GM21423 (cell line): ENCODE results near the gene MT1H.
"Not testable (repeated sequence)": the region's sequence is repeated elsewhere in the genome, so short reads cannot be mapped to it uniquely, and the experiment has no call there.

Experiments
- ATAC-seq: cut with Tn5 transposase; IDR thresholded peaks from one replicate; pipeline ENCODE4 v1.9.1; 2021; ENCODE audit warnings: mild to moderate bottlenecking, moderate library complexity; ENCODE audit not compliant: unreplicated experiment

Gene MT1H

GRCh38 chr16:56662357-56663354, 7.0 kb upstream of the MT1H start:
- ATAC-seq = no peak

GRCh38 chr16:56664506-56664905, 5.1 kb upstream of the MT1H start:
- ATAC-seq = no peak

GRCh38 chr16:56665286-56666261, 4.0 kb upstream of the MT1H start:
- ATAC-seq = not testable (repeated sequence)

DNA sequence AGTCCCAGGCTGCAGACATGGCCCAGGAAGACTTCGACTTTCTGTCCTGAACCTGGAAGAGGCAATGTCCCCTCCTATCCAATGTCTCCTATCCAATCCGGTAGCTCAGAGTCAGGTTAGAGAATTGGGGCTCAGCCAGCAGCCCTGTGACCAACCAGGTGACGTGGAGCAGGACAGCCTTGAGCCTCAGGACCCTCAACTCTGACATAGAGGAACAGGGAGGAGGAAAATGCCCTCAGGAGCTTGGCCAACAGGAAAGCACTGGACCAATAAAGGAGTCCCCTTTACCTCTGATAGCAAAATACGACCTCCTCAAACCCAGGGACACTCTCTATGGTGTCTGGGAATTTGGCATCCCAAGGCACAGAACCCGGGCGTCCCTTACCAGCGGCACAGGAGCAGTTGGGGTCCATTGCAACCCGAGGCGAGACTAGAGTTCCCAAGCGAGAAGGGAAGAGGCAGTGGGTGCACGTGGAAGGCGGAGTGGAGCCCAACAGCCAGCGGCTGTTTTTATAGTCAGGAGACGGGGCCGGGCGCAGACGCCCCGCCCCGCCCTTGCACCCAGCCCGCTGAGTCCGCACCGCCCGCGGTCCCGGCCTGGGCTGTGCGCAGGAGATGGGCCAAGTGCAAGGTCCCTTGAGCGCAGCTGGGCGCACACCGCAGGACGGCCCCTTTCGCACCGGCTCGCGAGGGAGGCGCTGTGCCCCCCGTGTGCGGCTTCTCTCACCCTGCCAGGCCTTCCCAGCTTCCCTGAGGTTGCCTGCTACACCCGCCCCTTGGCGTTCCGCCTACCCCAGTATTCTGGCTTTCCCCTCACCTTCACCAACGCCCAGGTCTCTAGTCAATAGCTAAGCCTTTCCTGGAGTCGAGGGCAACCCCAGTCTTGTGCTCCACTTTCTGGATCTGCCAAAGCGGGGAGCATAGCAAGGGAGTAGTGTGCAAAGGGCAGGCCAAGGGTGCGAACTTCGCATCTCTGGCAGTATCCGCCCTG, 1.7 kb upstream of the MT1H start, which contains the start of gene MT1G:
Gene MT1G (minus strand): TSS at position 485 of the 991 bp plus-strand sequence. CDS start 72 bp downstream, at position 413.
- no peak for ATAC-seq

- ATAC-seq = no peak
Observed at GRCh38 chr16:56669840-56670619, 416 bp downstream of the MT1H start.

DNA sequence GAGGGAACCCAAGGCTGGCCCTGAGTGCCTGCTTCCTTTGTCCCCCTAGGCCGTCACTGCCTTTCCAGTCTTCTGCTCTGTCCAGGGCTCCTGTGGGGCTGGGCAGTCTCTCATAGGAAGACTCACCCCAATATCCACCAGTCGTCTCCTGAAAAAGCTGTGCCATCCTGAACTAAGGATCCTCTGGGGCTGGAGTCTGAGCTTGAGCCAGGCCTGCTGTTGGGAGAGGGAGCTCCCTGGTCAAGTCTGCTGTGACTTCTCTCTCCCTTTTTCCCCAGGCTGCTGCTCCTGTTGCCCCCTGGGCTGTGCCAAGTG, 963 bp downstream of the MT1H start:
- ATAC-seq = no peak

GRCh38 chr16:56671691-56672090, 2.1 kb downstream of the MT1H start:
- not testable (repeated sequence) for ATAC-seq

GRCh38 chr16:56672171-56672570, 2.6 kb downstream of the MT1H start:
- not testable (repeated sequence) for ATAC-seq

DNA sequence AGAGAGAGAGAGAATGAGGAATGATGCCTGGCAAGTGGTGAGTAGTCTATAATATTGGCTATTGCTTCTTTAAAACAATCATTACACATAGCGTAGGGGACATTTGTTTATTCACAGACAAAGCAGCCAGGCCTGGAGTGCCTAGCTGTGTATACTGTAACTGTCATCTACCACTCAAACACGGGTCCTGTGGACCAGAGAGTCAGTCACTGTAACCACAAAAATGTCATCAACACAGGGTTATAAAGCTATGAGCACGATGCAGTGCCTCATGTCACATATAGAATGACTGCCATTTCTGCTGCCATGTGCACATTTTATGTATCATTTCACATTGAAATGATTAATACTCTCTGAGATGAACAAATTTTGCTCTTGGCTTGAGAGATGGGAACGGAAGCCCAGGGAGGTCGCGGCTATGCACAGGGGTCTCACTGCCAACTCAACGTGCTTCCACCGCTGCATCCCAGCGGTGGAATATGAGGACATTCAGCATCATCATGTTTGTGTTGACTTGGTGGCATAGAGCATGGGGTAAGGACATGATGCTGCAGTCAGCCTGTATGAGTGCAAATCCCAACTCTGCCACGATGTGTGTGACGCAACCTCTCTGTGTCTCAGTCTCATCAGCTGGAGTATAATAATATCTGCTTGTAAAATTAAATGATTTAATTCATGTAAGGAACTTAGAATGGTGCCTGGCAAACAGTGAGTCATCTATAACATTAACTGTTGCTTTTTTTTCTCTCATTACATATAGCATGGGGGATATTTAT, 3.3 kb downstream of the MT1H start:
- ATAC-seq = no peak

- ATAC-seq = no peak
Observed at GRCh38 chr16:56673921-56674320, 4.3 kb downstream of the MT1H start.

- ATAC-seq = not testable (repeated sequence)
Observed at GRCh38 chr16:56674570-56674969, 5.0 kb downstream of the MT1H start.

DNA sequence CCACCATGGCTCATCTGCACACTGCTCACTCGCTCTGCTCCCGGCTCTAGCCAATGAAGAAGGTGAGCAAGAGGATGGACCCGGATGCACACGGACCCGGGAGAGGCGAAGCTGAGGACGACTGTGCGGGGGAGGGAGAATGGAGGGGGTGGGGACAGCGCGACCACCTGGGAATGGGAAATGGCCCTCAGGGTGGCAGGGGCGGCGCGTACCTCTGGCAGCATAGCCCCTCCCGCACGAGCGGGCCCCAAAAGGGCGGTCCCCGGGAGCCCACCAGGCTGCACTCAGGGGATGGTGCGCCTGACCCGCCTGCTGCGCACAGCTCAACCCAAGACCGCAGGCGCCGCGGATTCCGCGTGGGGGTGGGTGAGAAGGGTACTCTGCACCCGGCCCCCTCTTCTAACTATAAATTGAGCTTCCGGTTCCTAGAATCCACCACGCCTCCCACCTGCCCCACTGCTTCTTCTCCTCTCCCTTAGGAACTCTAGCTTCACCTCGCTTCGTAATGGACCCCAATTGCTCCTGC, 6.1 kb downstream of the MT1H start:
- ATAC-seq = no peak

GRCh38 chr16:56677474-56677873, 7.9 kb downstream of the MT1H start:
- ATAC-seq = no peak

GRCh38 chr16:56679078-56679730, 9.6 kb downstream of the MT1H start:
- no peak for ATAC-seq

DNA sequence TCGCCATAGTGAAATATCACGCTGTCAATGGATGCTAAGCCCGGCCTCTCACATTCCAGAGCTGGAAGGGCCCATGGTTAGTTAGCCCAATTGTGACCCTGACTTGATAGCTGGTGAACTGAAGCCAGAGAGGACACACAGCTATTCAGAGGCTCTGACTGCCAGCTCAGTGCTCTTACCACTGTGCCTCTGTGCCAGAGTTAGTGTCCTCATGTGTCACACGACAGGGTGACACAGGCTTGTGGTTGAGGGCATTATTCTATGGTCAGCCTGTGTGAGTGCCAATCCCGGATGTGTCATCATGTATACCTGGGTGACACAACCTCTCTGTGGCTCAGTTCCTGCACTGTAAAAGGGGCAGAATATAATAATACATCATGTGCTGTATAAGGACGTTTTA, 10.2 kb downstream of the MT1H start:
- no peak for ATAC-seq

DNA sequence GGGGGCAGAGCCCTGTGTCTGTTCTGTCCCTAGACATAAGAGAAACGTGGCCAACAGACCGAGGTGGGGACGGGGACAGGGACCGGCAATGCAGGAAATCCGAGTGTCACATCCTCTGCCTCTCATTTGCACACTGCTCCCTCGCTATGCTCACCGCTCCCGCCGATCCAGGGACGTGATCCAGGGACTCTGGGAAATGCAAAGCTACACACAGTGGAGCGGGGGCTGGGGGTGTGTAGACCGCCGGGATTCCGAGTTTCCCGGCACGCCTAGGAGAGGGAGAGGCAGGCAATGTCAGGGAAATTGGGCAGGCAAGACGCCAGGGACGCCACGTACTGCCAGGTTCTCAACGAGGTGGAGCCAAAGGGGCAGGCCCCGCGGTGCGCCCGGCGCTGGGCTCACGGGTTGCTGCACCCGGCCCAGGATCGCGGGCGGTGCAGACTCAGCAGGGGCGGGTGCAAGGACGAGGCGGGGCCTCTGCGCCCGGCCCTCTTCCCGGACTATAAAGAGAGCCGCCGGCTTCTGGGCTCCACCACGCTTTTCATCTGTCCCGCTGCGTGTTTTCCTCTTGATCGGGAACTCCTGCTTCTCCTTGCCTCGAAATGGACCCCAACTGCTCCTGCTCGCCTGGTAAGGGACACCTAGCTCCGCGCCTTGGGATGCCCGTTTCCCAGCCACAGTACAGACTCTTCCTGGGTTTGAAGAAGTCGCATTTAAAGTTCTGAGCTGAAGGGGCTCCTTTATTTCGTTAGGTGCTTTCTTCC, 12.5 kb downstream of the MT1H start, which contains the start of gene MT1X:
Gene MT1X (plus strand): TSS at position 532 of the 764 bp plus-strand sequence. CDS start 71 bp downstream, at position 603.
- peak; percentile 97 for ATAC-seq
